Spleen (tissue), 7 donors: Measurements from ENCODE around the gene DLG2.

Experiments used
- POLR2A ChIP-seq, 3 donors: fragments of 450-650 bp; IDR thresholded peaks; one replicate each; pipeline ENCODE4 v1.5.1; 2017; ENCODE audit warnings: antibody characterized with exemption in 3 of 3, mild to moderate bottlenecking in 1 of 3
- POLR2AphosphoS5 ChIP-seq, 3 donors: sonication (generic); formaldehyde crosslinking; IDR thresholded peaks; one replicate each; pipeline ENCODE4 v1.5.1; 2017; ENCODE audit warnings: antibody characterized with exemption in 3 of 3
- TF ChIP-seq, protein P1 (sequence below), 11 experiments: fragments of 200-600 bp in 7 of 11; fragments of 450-650 bp in 4 of 11; sonication (generic) in 4 of 11; IDR thresholded peaks in 8 of 11; conservative IDR thresholded peaks in 3 of 11; 1 replicate in 7 of 11; 2 replicates in 4 of 11; pipeline versions ENCODE4 v1.4.0 to v1.8.0; 2016 to 2021; ENCODE audit warnings: antibody characterized with exemption in 11 of 11, inconsistent platforms in 4 of 11, mild to moderate bottlenecking in 1 of 11
- donor health status: DM: no; HTN: no; CAD: no; lungs with moderate emphysema.
- donor health status: DM: no; HTN: no; CAD: no.
- donor health status: DM: no; HTN: no; CAD: no.

DNA sequence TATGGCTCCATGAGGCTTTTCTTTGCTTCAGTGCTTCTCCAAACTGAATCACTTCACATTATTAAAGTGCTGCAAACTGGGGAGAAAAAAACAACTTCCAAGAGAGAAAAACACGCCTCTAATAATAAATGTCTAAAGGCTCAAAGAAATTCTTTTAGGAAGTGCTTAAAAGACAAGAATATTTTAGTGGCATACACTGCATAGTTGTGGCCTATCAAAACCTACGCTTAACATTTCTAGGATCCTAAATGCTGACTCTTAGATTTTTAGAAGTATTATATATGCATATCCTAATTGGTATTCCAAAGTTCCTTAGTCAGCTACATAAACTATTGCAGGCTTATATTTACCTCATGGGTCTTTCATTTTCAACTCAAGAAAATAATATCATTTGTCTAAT lies 1462.0 kb downstream of the DLG2 start:
- TF ChIP-seq, protein P1, sequence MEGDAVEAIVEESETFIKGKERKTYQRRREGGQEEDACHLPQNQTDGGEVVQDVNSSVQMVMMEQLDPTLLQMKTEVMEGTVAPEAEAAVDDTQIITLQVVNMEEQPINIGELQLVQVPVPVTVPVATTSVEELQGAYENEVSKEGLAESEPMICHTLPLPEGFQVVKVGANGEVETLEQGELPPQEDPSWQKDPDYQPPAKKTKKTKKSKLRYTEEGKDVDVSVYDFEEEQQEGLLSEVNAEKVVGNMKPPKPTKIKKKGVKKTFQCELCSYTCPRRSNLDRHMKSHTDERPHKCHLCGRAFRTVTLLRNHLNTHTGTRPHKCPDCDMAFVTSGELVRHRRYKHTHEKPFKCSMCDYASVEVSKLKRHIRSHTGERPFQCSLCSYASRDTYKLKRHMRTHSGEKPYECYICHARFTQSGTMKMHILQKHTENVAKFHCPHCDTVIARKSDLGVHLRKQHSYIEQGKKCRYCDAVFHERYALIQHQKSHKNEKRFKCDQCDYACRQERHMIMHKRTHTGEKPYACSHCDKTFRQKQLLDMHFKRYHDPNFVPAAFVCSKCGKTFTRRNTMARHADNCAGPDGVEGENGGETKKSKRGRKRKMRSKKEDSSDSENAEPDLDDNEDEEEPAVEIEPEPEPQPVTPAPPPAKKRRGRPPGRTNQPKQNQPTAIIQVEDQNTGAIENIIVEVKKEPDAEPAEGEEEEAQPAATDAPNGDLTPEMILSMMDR (IDR thresholded peaks at IDR 0.05 in 8 of 11, conservative IDR thresholded peaks at IDR 0.05 in 3 of 11): no peak
- no peak for TF ChIP-seq POLR2AphosphoS5 (IDR thresholded peaks at IDR 0.05)
- no peak for TF ChIP-seq POLR2A (IDR thresholded peaks at IDR 0.05)
